ENCODE results near the gene UBQLNL.

The UBQLNL gene

GRCh38 chr11:5516599-5516998 lies at the start of gene UBQLNL:
UBQLNL (minus strand) TSS chr11:5516699; CDS start chr11:5516441, 258 bp downstream.
- ChIA-PET POLR2A (no interaction called here), CTCF (interaction anchor here (1.0 to 1.6 kb wide), 3 partner anchors 10 to 40 kb away, joined by 3 to 4 read pairs (median 4); no protein-coding TSS in a partner anchor)
- no peak for DNase-seq (ENCODE audit: extremely low spot score)
- TF ChIP-seq CTCF (IDR thresholded peaks at IDR 0.05; ENCODE audit: control extremely low read depth, extremely low read depth, low read depth, missing control alignments) = no peak

GRCh38 chr11:5564259-5565019 lies 47.9 kb upstream of the UBQLNL start:
- TF ChIP-seq CTCF (IDR thresholded peaks at IDR 0.05; ENCODE audit: control extremely low read depth, extremely low read depth, low read depth, missing control alignments) = no peak
- CTCF ChIA-PET = interaction anchor here (0.9 kb wide), 1 partner anchor 15 kb away, joined by 3 read pairs; no protein-coding TSS in a partner anchor
- DNase-seq (ENCODE audit: extremely low spot score) = no peak
- POLR2A ChIA-PET = no interaction called here

GRCh38 chr11:5557751-5558150 lies 41.3 kb upstream of the UBQLNL start:
- no peak for DNase-seq (ENCODE audit: extremely low spot score)
- ChIA-PET POLR2A (no interaction called here), CTCF (interaction anchor here (1.8 kb wide), 1 partner anchor 22 kb away, joined by 4 read pairs; no protein-coding TSS in a partner anchor)
- TF ChIP-seq CTCF (IDR thresholded peaks at IDR 0.05; ENCODE audit: control extremely low read depth, extremely low read depth, low read depth, missing control alignments) = no peak

- DNase-seq (ENCODE audit: extremely low spot score) = no peak
- CTCF ChIA-PET = interaction anchor here (1.8 kb wide), 1 partner anchor 21 kb away, joined by 4 read pairs; no protein-coding TSS in a partner anchor
- TF ChIP-seq CTCF (IDR thresholded peaks at IDR 0.05; ENCODE audit: control extremely low read depth, extremely low read depth, low read depth, missing control alignments) = no peak
- POLR2A ChIA-PET = no interaction called here
Measured at GRCh38 chr11:5556596-5557188, 40.2 kb upstream of the UBQLNL start.

- CTCF ChIA-PET = no interaction called here
Measured at GRCh38 chr11:5553343-5553742, 36.8 kb upstream of the UBQLNL start.

More at GRCh38 chr11:5553343-5553742, 36.8 kb upstream of the UBQLNL start:
- no peak for DNase-seq (ENCODE audit: extremely low spot score)
- POLR2A ChIA-PET = no interaction called here
- no peak for TF ChIP-seq CTCF (IDR thresholded peaks at IDR 0.05; ENCODE audit: control extremely low read depth, extremely low read depth, low read depth, missing control alignments)
